Stimulated activated CD4-positive, alpha-beta T cell treated with anti-CD3 and anti-CD28 coated beads, Interleukin-1b, Interleukin-23, amount 100 ng/mL, for 24 hours (primary cell): ENCODE measurements around the gene MKI67.
"Not testable (repeated sequence)": the region's sequence is repeated elsewhere in the genome, so short reads cannot be mapped to it uniquely, and the experiment has no call there.

ENCODE experiments used
- DNase-seq, 4 experiments: peaks; one replicate each; pipeline ENCODE4 v3.0.0-alpha.2; 2020; ENCODE audit warnings: low read depth in 4 of 4, low spot score in 1 of 4

Gene MKI67

GRCh38 chr10:128149267-128150014 is 23.2 kb upstream of the MKI67 start:
- no peak for DNase-seq

GRCh38 chr10:128147669-128148068 is 21.4 kb upstream of the MKI67 start:
- no peak for DNase-seq

GRCh38 chr10:128147064-128147463 is 20.8 kb upstream of the MKI67 start:
- no peak for DNase-seq

DNA sequence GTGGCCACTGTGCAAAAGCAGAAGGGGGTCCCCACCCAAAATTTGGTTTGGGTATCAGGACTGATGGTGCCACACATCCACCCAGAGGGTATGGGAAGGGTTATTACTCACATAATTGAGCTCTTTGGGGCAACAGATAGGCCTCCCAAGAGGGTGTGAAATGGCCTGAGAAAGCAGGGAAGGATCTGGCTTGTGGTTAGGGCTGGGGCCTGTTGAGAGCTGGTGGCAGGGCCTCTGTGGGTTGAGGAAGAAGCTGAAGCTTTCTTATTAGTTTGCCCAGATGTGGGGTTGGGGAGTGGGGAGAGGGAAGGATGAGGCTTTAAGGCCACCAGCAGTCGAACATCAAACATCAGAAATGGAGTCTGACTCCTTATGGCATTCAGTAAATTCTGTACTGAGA is 18.3 kb upstream of the MKI67 start:
- no peak for DNase-seq

- DNase-seq: no peak
Measured at GRCh38 chr10:128143531-128143930, 17.3 kb upstream of the MKI67 start.

DNA sequence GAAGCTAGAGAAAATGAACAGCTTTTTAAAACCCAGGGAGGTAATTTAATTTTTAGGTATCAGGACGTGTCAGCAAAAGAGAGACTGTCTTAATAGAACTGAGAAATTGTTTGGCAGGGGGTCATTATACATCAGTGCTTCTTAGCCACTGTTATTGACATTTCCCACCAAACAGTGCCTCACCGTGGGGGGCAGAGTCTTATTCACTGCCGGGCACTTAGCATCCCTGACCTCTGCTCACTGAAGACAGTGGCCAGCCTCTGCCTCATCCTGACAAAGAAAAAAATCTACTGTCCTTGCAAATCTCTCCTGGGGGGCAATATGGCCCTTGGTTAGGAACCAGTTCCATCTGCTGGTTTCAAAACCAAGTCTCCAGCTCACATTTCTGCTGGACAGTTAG is 14.2 kb upstream of the MKI67 start:
- no peak for DNase-seq

DNA sequence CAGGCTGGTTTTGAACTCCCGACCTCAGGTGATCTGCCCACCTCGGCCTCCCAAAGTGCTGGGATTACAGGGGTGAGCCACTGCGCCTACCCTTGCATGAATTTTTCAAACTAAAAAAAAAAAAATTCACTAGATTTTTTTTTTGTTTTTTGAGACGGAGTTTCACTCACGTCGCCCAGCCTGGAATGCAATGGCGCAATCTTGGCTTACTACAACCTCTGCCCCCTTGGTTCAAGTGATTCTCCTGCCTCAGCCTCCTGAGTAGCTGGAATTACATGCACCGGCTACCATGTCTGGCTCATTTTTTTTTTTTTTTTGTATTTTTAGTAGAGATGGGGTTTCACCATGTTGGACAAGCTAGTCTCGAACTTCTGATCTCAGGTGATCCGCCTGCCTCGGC is 12.2 kb upstream of the MKI67 start:
- not testable (repeated sequence) for DNase-seq

- no peak for DNase-seq
Measured at GRCh38 chr10:128137877-128138276, 11.7 kb upstream of the MKI67 start.

- no peak for DNase-seq
Measured at GRCh38 chr10:128130051-128130450, 3.8 kb upstream of the MKI67 start.

DNA sequence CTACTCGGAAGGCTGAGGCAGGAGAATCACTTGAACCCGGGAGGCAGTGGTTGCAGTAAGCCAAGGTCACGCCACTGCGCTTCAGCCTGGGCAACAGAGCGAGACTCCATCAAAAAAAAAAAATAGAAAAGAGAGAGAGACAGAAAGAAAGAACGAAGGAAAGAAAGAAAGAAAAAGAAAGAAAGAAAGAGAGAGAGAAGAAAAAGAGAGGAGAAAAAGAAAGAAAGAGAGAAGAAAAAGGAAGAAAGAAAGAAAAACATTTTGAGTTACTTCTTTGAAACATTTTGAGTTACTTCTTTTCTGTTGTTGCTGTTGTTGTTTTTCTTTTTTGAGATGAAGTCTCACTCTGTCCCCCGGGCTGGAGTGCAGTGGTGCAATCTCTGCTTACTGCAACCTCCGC is 2.4 kb upstream of the MKI67 start:
- no peak for DNase-seq

- no peak for DNase-seq
Measured at GRCh38 chr10:128125416-128125943, 743 bp downstream of the MKI67 start.

DNA sequence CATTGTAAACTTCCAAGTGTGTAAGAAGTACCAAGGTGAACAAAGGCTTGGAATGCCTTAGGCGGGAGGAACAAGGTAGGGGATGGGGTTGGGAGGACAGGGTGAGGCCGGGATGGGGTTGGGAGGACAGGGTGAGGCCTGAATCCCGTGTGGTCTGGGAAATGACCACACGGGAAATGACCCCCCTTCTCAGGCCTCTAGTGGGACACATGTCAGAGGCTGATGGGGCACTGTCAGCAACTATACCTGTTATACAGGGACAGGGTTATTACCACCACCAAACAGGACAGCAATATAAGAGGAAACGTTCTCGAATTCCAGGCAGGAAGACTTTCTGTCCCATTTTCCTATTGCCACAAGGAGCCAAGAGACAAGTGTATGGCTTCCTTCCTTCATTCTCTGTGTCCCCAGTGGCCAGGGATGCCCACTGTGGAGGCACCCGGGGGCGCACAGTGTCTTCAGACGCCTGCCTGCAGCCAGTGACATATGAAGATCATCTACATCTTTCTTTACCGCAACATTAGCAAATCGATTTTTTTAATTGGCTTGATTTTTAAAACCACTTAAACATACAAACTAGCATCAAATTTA is 1.3 kb downstream of the MKI67 start:
- DNase-seq: no peak

GRCh38 chr10:128123846-128124245 is 2.4 kb downstream of the MKI67 start:
- DNase-seq: no peak

DNA sequence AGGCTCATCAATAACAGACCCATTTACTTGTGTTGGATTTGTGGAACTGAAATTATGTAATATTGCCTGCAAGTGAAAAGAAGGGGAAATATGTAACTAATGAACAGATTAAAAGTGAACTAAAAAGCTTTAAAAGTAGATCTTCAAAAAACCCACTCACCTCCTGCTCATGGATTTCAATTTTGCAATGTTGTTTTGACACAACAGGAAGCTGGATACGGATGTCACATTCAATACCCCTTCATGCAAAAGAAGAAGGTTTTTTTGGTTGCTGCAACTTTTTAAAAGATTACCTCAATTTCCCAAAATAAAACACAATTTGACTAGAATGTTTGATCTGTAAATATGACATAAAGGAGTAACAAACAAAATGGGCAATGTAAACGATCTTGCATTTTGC is 3.3 kb downstream of the MKI67 start:
- DNase-seq: no peak

- DNase-seq: no peak
Measured at GRCh38 chr10:128121750-128122412, 4.3 kb downstream of the MKI67 start.

GRCh38 chr10:128116851-128117615 is 9.2 kb downstream of the MKI67 start:
- no peak for DNase-seq

GRCh38 chr10:128116187-128116586 is 10.0 kb downstream of the MKI67 start:
- DNase-seq: no peak

- DNase-seq: no peak
Measured at GRCh38 chr10:128115356-128115755, 10.9 kb downstream of the MKI67 start.

GRCh38 chr10:128114901-128115300 is 11.3 kb downstream of the MKI67 start:
- no peak for DNase-seq

DNA sequence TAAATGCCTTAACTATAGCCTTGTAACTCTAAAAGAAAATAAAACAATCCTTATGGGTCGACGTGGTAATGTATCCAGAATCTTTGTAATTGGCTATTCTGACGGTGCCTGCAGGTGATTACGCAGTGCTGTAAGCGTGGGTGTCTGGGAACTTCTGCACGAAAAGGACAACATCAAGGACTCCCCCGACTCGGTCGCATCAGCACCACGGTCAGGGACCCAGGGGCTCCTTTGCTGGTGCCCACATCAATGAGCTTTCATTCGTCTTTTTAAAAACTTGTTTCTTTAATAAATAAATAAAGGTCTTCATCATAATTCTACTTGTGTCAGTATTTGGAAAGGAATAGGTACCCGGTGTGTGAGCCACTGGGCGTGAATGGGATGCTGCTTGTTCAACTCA is 13.2 kb downstream of the MKI67 start:
- DNase-seq: no peak

DNA sequence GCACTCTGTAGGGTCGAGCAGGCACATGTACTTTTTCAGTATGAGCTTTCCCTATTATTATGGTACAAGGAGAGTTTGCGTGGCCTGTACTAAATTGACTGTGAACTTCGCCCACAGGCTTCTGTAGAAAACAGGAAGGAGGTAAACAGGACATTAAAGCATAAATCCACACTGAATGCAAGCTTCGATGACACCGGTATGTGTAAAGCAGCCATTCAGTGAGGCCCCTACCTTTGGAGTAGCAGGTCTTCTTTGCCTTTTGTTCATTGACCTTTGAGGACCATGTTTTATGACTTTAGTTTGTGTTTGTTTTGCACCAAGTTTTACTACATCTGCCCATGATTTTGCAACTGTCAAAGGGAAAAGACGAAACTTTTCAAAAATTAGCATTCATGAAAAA is 14.5 kb downstream of the MKI67 start:
- no peak for DNase-seq

DNA sequence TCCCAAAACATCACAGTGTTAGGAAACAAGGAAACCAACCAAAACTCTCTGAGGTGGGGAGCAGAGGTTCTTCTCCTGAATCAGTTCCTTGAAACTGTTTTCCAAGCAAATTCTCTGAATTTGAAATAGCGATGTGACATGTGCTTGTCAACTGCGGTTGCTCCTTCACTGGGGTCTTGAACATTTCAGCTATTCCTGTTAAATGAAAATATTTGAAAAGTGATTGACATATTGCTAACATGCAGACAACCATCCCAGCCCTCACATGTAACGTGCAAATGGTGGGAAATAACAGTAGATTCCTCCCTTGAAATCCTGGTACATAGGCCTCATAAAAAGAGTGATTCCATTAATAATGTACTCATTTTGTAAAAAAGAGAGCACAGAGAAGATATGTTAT is 15.9 kb downstream of the MKI67 start:
- DNase-seq: no peak
